ENCODE measurements around the gene CACYBP.
"Not testable (repeated sequence)": the region's sequence is repeated elsewhere in the genome, so short reads cannot be mapped to it uniquely, and the experiment has no call there.

Gene CACYBP

DNA sequence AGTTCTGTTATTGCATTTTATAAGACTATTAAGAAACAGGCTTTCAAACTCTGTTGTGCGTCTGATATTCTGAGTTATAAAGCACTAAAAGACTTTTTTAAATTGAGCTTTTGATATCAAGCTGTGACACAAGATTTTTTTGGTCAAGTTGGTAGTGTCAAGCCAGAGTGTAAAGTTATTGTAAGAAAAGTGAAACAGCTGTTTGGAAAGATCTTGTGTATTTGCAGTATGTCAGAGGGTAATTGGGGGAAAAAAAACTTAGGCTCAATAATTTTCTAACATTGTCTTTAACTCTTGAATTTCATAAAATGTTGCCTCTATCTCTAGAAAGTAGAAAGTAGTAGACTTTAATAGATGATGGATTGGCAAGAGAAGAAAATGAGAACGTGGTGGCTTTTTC, 3.8 kb downstream of the CACYBP start:
- Histone ChIP-seq H3K4me3 (no peak overlapping the region), H3K36me3 (replicated peaks) (peaks cover 44% of the 10 kb centered on the region), H3K9me3 (no peaks in the 10 kb centered on the region), H3K27me3 (ENCODE audit: low read depth) (no peaks in the 10 kb centered on the region), H3K4me1 (peaks cover 33% of the 10 kb centered on the region)
- in situ Hi-C loops (cut with MboI; ENCODE audit: low sequenced_read_pairs) = no loop called here
- DNase-seq (ENCODE audit: low spot score in 2 of 2) = no peak

DNA sequence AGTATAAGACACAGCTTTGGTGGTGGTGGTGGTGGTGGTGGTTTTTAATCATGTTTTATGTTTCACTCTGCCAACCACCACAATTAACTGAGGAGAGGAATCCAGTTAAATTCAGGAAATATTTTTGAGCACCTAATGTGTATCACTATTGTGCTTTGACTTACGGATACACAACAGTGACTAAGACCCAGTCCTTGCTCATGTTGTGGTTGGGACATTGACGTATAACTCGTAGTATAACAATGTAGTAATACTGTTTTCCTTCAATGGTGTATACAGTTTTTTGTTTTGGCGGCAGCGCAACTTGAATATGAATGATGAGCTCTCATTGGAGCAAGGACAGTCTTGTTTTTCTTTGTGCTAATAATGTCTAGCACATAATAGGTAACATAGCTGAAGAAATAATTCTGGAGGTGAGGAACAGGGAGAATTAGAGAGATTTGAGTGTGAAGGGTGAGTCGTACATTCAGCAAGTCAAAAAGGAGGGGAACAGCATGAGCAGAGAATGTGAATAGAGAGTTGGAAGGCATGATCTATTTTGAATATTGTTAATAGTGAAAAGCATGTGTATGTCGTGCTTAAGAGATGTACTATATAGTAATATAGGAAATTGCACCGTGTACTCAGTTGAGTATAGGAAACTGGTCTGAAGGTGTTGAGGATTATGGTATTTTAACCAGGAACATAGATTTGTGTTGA, 5.5 kb downstream of the CACYBP start:
- no peak for DNase-seq (ENCODE audit: low spot score in 2 of 2)
- no peaks in the 10 kb centered on the region for H3K9me3 ChIP-seq
- H3K27me3 ChIP-seq (ENCODE audit: low read depth) = no peaks in the 10 kb centered on the region
- no peak overlapping the region for H3K4me3 ChIP-seq
- H3K36me3 ChIP-seq (replicated peaks) = peaks cover 58% of the 10 kb centered on the region
- in situ Hi-C loops (cut with MboI; ENCODE audit: low sequenced_read_pairs) = no loop called here
- H3K4me1 ChIP-seq = peaks cover 33% of the 10 kb centered on the region

DNA sequence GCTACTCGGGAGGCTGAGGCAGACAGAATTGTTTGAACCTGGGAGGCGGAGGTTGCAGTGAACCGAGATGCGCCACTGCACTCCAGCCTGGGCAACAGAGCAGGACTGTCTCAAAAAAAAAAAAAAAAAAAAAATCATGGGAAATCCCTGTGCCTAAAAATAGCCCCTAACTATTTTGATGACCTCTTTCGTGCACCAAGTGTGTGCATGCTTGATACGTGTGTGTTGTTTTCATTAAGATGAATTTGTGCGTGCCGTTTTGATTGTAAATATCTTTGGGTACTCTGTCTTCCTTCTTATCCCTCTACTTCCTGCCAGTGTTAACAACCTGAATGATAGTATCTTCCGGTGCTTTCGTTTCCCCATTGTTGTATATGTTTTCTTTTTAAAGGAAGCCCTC, 9.8 kb downstream of the CACYBP start:
- peaks cover 93% of the 10 kb centered on the region for H3K36me3 ChIP-seq (replicated peaks)
- no peak overlapping the region for H3K4me3 ChIP-seq
- no peak for DNase-seq (ENCODE audit: low spot score in 2 of 2)
- H3K27me3 ChIP-seq (ENCODE audit: low read depth) = no peaks in the 10 kb centered on the region
- in situ Hi-C loops (cut with MboI; ENCODE audit: low sequenced_read_pairs) = no loop called here
- H3K9me3 ChIP-seq = no peaks in the 10 kb centered on the region
- peaks cover 10% of the 10 kb centered on the region for H3K4me1 ChIP-seq

DNA sequence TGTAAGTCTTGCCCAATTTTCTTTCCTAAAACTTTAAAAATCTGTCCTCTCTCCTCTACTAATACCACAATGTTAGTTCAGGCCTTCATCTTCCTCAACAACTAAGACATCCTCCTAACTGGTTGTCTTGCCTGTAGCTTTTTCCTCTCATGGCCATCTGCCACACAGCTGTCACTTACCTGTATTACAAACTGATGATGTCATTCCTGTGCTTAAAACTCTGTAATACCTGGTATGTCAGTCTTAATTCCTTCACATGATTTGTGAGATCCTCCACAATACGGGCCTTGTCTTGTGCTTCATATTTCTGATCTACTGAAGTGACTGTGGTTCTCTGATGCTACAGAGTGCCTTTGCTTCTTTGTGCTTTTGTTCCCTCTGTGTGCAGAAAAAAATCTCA, 13.7 kb downstream of the CACYBP start:
- peaks cover 80% of the 10 kb centered on the region for H3K36me3 ChIP-seq (replicated peaks)
- in situ Hi-C loops (cut with MboI; ENCODE audit: low sequenced_read_pairs) = no loop called here

DNA sequence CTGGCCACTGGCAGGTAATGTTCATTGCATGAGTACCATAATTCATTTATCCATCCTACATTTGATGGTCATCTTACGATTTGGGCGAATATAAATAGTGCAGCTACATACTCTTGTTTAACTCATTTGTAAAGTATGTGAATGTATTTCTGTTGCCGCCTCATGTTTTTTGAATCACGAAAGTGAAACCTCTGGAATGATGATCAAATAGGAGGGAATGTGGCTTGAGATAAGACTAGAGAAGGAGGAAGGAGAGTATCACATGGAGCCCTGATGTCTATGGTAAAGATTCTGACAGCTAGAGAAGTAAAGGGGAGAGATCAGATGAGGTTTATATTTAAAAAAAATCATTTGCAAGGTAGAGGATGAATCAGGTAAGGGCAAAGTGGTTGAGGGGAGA, 15.5 kb downstream of the CACYBP start:
- no peak for DNase-seq (ENCODE audit: low spot score in 2 of 2)
- in situ Hi-C loops (cut with MboI; ENCODE audit: low sequenced_read_pairs) = no loop called here
- peaks cover 64% of the 10 kb centered on the region for H3K36me3 ChIP-seq (replicated peaks)

More for the DNA sequence above, 13.7 kb downstream of the CACYBP start:
- DNase-seq (ENCODE audit: low spot score in 2 of 2) = no peak
- Histone ChIP-seq H3K9me3 (no peaks in the 10 kb centered on the region), H3K4me3 (no peak overlapping the region), H3K4me1 (no peaks in the 10 kb centered on the region), H3K27me3 (ENCODE audit: low read depth) (no peaks in the 10 kb centered on the region)

DNA sequence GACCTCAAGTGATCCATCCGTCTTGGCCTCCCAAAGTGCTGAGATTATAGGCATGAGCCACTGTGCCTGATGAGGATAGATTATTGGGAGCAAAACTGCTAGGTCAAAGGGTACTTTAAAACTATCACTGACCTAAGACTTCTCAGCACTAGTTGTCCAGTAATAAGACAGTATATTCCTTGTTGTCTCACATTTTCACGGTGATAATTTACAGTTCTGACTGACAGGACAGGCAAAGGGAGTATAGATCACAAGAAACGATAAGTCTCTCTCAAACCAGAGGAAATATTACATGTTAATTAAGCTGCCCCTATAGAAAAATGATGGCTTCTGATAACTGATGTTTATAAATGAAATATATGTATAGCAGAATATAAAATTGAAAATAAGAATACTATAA, 19.8 kb downstream of the CACYBP start:
- Histone ChIP-seq H3K36me3 (replicated peaks) (peaks cover 27% of the 10 kb centered on the region), H3K4me3 (no peak overlapping the region), H3K27me3 (ENCODE audit: low read depth) (no peaks in the 10 kb centered on the region), H3K9me3 (no peaks in the 10 kb centered on the region), H3K4me1 (peaks cover 12% of the 10 kb centered on the region; the same call in 1 of the 2 replicates)
- in situ Hi-C loops (cut with MboI; ENCODE audit: low sequenced_read_pairs) = no loop called here
- no peak for DNase-seq (ENCODE audit: low spot score in 2 of 2)

More for the DNA sequence above, 15.5 kb downstream of the CACYBP start:
- Histone ChIP-seq H3K9me3 (no peaks in the 10 kb centered on the region), H3K4me1 (no peaks in the 10 kb centered on the region), H3K4me3 (no peak overlapping the region), H3K27me3 (ENCODE audit: low read depth) (no peaks in the 10 kb centered on the region)

DNA sequence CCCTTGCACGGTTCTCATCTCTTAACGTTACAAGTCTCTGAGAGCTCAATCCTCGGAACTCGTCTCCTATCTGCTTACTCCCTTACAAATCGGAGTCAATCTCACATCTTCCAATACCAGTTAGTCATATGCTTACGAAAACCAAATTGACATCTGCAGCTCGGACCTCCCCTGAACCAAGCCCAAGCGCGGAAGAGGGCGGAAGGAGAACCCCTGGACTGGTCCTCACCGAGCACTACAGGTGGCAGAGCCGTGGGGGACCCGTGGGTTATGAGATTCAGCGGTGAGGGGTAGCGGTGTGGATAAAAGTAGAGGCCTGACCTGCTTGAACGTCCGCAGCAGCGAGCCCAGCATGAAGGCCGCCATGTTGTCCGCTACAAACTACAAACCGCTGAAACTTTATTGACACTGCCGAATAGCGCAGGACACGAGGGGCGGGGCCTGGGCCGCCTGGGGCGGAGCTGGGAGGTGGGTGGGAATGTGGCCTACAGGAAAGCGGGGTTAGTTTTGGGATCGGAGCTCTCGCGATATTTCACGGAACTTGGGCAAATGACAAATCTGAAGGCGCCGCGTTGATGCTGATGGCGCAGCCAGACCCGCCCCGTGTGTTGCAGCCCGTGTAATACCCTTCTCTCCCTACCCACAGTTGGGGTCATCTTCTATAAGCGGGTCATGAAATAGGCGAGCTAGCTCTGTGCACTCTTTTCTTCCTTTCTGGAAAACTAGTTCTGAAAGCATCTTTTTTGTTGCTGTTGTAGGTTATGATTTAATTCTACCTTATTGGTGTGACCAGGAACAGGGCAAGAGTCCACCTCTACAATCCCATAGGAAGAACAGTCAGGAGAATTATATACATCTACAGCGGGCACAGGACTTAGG, 23.5 kb downstream of the CACYBP start, which contains the start of gene MRPS14:
Gene MRPS14 (minus strand): TSS at position 383 of the 879 bp plus-strand sequence. CDS start 17 bp downstream, at position 366.
- no peaks in the 10 kb centered on the region for H3K9me3 ChIP-seq
- H3K36me3 ChIP-seq (replicated peaks) = peaks cover 2% of the 10 kb centered on the region
- H3K27me3 ChIP-seq (ENCODE audit: low read depth) = no peaks in the 10 kb centered on the region
- H3K4me1 ChIP-seq = peaks cover 12% of the 10 kb centered on the region; the same call in 1 of the 2 replicates
- DNase-seq (ENCODE audit: low spot score in 2 of 2) = peak; percentile 87 to 99
- in situ Hi-C loops (cut with MboI; ENCODE audit: low sequenced_read_pairs) = no loop called here
- H3K4me3 ChIP-seq = peak within 1 kb of the TSS; percentile 96

DNA sequence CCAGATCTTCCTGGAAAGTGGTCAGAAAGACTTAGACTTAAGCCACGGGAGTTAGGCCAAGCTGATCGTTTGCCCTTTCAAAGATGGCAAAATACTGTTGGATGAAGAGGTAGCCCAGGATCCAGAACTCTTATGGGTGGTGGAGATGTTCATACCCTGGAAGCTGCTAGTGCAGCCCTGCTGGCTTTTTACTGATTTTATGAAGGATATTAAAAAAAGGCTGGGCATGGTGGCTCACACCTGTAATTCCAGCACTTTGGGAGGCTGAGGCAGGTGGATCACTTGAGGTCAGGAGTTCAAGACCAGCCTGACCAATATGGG, 24.1 kb downstream of the CACYBP start:
- in situ Hi-C loops (cut with MboI; ENCODE audit: low sequenced_read_pairs); H3K27me3 ChIP-seq (ENCODE audit: low read depth); H3K9me3 ChIP-seq; H3K36me3 ChIP-seq (replicated peaks); DNase-seq (ENCODE audit: low spot score in 2 of 2): not testable (repeated sequence)
- peak overlapping the region; percentile 96 for H3K4me3 ChIP-seq
- peaks cover 12% of the 10 kb centered on the region; the same call in 1 of the 2 replicates for H3K4me1 ChIP-seq

DNA sequence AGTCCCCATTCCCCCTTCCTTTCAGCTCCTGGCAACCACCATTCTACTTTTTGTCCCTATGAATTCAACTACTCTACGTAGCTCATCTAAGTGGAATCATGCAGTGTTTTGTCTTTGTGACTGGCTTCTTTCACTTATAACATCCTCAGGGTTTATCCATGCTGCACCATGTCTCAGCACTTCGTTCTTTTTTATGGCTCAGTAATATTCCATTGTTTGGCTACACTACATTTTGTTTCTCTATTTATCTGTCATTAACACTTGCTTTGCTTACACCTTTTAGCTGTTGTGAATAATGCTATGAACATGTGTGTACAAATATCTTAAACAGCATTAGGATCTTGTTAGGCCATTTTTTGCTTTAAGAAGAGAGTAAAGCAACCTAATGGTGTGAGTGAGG, 25.0 kb downstream of the CACYBP start:
- Histone ChIP-seq H3K4me1 (peaks cover 14% of the 10 kb centered on the region; the same call in 1 of the 2 replicates), H3K27me3 (ENCODE audit: low read depth) (no peaks in the 10 kb centered on the region), H3K36me3 (replicated peaks) (no peaks in the 10 kb centered on the region; the same call in 1 of the 2 replicates), H3K9me3 (no peaks in the 10 kb centered on the region), H3K4me3 (no peak overlapping the region)
- no peak for DNase-seq (ENCODE audit: low spot score in 2 of 2)
- in situ Hi-C loops (cut with MboI; ENCODE audit: low sequenced_read_pairs) = loop anchor here (25.0 kb wide), 1 partner anchor 288 kb away; no protein-coding TSS in a partner anchor

DNA sequence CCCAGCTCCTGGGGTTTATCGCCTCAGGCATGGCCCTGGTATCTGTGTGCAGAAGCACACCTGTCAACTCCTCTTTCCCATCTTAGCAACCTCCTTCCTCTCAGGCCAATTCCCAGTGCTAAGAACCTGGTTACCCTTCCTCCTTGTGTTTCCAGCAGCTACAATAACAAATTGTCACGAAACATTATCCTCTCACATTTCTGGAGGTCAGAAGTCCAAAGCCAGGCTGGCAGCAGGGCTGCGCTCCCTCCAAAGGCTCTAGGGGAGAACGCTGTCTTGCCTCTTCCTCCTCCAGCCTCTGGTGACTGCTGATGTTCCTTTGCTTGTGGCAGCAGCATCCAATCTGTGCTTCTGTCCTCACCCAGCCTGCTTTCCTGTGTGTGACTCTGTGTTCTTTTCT, 34.2 kb downstream of the CACYBP start:
- Histone ChIP-seq H3K27me3 (ENCODE audit: low read depth) (no peaks in the 10 kb centered on the region), H3K4me3 (no peak overlapping the region), H3K9me3 (no peaks in the 10 kb centered on the region), H3K36me3 (replicated peaks) (no peaks in the 10 kb centered on the region), H3K4me1 (0 out of 2 replicates have a peak, but pooled peaks cover 2% of the 10 kb centered on the region)
- in situ Hi-C loops (cut with MboI; ENCODE audit: low sequenced_read_pairs) = loop anchor here (10.0 to 25.0 kb wide), 2 partner anchors 111 to 278 kb away; no protein-coding TSS in a partner anchor
- no peak for DNase-seq (ENCODE audit: low spot score in 2 of 2)

DNA sequence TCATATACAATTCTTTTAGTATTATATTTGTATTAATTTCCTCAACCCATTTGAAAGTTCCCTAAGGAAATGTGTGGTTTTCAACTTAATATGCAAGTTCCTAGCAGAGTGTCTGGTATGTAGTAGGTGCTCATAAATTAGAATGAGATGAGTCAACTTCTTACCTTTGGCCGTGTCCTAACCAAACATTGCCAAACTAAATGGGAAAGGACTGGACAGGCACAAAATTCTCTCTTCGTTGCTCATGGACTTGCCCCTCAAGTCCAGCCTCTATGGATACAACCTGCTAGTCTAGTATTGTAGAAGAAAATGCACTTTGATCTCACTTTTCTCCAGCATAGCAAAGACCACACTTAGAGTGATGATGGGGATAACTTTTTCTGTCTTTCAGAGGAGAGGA, 35.0 kb downstream of the CACYBP start:
- H3K27me3 ChIP-seq (ENCODE audit: low read depth) = no peaks in the 10 kb centered on the region
- no peaks in the 10 kb centered on the region for H3K36me3 ChIP-seq (replicated peaks)
- H3K9me3 ChIP-seq = no peaks in the 10 kb centered on the region
- in situ Hi-C loops (cut with MboI; ENCODE audit: low sequenced_read_pairs) = loop anchor here (10.0 to 25.0 kb wide), 2 partner anchors 110 to 278 kb away; no protein-coding TSS in a partner anchor
- no peak overlapping the region for H3K4me3 ChIP-seq
- H3K4me1 ChIP-seq = no peaks in the 10 kb centered on the region
- DNase-seq (ENCODE audit: low spot score in 2 of 2) = no peak

DNA sequence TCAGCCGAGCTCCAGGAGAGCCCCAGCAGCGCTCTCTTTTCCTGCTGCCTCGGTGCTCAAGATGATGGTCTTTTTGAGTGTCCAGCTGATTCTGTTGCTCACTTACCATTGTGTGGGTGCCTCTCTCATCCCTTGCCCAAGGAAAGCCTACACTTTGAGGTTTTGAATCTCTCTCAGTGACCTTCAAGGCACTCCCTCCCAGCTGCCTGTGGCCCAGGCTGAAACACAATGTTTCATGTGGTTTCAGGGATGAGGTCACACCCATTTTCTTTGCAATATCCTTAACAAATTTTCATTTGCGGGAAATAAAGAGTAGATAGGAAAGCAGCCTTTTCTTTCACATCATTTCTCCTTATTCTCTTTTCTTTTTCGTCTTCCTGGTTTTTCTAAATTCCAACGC, 36.1 kb downstream of the CACYBP start:
- no peak overlapping the region for H3K4me3 ChIP-seq
- H3K4me1 ChIP-seq = no peaks in the 10 kb centered on the region
- no peaks in the 10 kb centered on the region for H3K9me3 ChIP-seq
- in situ Hi-C loops (cut with MboI; ENCODE audit: low sequenced_read_pairs) = loop anchor here (10.0 to 25.0 kb wide), 2 partner anchors 109 to 276 kb away; no protein-coding TSS in a partner anchor
- H3K36me3 ChIP-seq (replicated peaks) = no peaks in the 10 kb centered on the region
- no peak for DNase-seq (ENCODE audit: low spot score in 2 of 2)
- no peaks in the 10 kb centered on the region for H3K27me3 ChIP-seq (ENCODE audit: low read depth)

DNA sequence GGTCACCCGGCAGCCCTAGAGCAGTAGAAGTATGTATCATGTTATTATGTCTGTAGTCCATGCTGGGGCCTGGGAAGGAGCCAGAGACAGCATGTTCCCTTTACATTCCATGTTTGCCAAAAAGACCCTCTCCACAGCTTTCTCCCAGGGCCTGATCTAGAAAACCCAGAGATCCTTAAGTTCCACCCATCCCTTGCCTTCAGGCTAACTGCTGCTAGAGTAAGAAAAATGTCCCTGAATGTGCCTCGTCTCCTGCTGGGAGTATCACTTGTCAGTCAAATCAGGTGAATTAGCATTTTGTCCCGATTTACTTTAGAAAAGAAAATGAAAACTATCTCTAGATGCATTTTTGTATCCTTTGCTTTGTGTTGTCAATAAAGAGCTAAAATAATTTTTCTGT, 36.7 kb downstream of the CACYBP start:
- in situ Hi-C loops (cut with MboI; ENCODE audit: low sequenced_read_pairs) = loop anchor here (10.0 to 25.0 kb wide), 2 partner anchors 108 to 276 kb away; no protein-coding TSS in a partner anchor

DNA sequence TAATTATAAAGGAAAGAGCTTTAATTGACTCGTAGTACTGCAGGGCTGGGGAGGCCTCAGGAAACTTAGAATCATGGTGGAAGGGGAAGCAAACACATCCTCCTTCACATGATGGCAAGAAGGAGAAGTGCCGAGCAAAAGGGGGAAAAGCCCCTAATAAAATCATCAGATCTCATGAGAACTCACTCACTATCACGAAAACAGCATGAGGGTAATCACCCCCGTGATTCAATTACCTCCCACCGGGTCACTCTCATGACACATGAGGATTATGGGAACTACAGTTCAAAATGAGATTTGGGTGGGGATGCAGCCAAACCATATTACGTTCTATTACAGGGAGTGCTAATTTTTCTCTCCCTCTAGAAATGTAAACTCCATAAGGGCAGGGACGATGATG, 37.7 kb downstream of the CACYBP start:
- no peaks in the 10 kb centered on the region for H3K36me3 ChIP-seq (replicated peaks)
- in situ Hi-C loops (cut with MboI; ENCODE audit: low sequenced_read_pairs) = loop anchor here (10.0 to 25.0 kb wide), 2 partner anchors 107 to 275 kb away; no protein-coding TSS in a partner anchor
- no peak for DNase-seq (ENCODE audit: low spot score in 2 of 2)

More for the DNA sequence above, 36.7 kb downstream of the CACYBP start:
- DNase-seq (ENCODE audit: low spot score in 2 of 2) = no peak
- H3K9me3 ChIP-seq = no peaks in the 10 kb centered on the region
- H3K27me3 ChIP-seq (ENCODE audit: low read depth) = no peaks in the 10 kb centered on the region
- no peaks in the 10 kb centered on the region for H3K36me3 ChIP-seq (replicated peaks)
- H3K4me1 ChIP-seq = no peaks in the 10 kb centered on the region
- no peak overlapping the region for H3K4me3 ChIP-seq

More for the DNA sequence above, 37.7 kb downstream of the CACYBP start:
- Histone ChIP-seq H3K4me3 (no peak overlapping the region), H3K4me1 (no peaks in the 10 kb centered on the region), H3K27me3 (ENCODE audit: low read depth) (no peaks in the 10 kb centered on the region), H3K9me3 (no peaks in the 10 kb centered on the region)
